Left lobe of liver (tissue), 2 donors: ENCODE results near the gene BNC2. TPM values are rescaled to one million over a fixed set of nuclear protein-coding genes. Genes with fewer than 3 reads are reported as not detected.

Experiments
- ATAC-seq: fragments of 200-7000 bp; cut with Tn5 transposase; one replicate; pipeline ENCODE4 v1.9.1; 2020; ENCODE audit warnings: mild to moderate bottlenecking, moderate library complexity
- DNase-seq: peaks from one replicate; pipeline ENCODE4 v3.0.0-alpha.2; 2020; ENCODE audit warnings: low spot score
- total RNA-seq: library from RNA; stranded (reverse); gene quantifications from one replicate; pipeline ENCODE4 v1.2.1, GENCODE V29; 2021
- donor health status: DM: no; HTN: no; CAD: no; lungs with moderate emphysema.
- donor health status: DM: no; HTN: yes; CAD: no.

The BNC2 gene
- total RNA-seq, 1 donor from 2014 or later: 0.55 TPM

DNA sequence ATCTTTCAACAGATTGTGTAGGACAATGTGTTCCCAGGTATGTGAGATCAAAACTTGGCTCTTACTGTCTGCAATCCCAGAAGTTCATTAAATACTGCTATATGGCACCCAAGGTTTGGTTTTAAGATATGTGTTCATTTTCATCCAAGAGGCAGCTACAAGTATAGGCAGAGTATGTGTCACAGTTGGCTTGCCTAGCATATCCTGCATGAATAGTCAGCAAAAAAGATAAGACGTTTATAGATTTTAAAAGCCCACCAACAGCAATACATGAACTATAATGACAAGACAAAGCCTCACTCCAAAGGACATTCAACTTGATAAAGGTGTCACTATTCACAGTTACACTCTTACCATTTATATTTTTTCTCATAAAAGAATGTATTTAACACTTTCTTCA is 99.1 kb downstream of the BNC2 start:
- no peak for ATAC-seq
- DNase-seq: no peak

- no peak for DNase-seq
- no peak for ATAC-seq
These were observed 101.2 kb downstream of the BNC2 start for GRCh38 chr9:16769291-16769690.

- DNase-seq: no peak
- ATAC-seq: no peak
These were observed 101.7 kb downstream of the BNC2 start for GRCh38 chr9:16768816-16769215.

GRCh38 chr9:16767366-16767765 is 103.1 kb downstream of the BNC2 start:
- DNase-seq (no peak), ATAC-seq (no peak)

- no peak for ATAC-seq
These were observed 106.5 kb downstream of the BNC2 start for GRCh38 chr9:16763946-16764345.

GRCh38 chr9:16755467-16756160 is 114.9 kb downstream of the BNC2 start:
- no peak for DNase-seq
- ATAC-seq: no peak

More at GRCh38 chr9:16763946-16764345, 106.5 kb downstream of the BNC2 start:
- no peak for DNase-seq

DNA sequence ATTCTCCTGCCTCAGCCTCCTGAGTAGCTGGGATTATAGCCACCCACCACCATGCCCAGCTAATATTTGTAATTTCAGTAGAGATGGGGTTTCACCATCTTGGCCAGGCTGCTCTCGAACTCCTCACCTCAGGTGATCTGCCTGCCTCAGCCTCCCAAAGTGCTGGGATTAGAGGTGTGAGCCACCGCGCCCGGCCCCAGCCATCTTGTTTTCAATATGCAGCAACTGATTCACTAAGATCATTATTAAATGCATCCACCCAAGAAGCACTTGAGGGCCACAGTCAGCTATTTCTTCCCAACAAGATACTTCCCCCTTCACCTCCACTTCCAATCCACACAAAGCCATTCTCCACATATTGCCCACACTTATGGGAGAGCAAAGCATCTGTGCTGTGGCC is 115.8 kb downstream of the BNC2 start:
- DNase-seq (no peak), ATAC-seq (no peak)

DNA sequence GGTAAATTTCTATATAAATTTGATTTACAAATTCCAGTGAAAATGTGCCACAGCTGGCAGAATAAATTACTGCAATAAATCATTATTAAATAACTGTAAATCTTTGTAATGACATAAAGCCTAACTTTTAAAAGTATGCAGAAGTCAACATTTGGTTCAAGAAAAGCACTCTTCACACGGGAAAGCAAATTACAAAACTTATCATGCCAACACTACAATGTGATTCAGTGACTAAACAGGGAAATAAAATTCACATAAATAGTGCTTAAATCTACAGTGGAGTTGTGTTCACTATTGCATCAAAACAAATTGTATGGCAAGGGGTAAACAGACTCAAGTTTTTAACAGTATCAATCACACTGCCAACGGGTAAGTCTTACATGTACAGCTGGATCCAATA is 117.2 kb downstream of the BNC2 start:
- DNase-seq: no peak
- ATAC-seq: no peak

- no peak for ATAC-seq
- DNase-seq: no peak
These were observed 117.9 kb downstream of the BNC2 start for GRCh38 chr9:16752601-16753000.

GRCh38 chr9:16750553-16750952 is 119.9 kb downstream of the BNC2 start:
- no peak for ATAC-seq

GRCh38 chr9:16745359-16745758 is 125.1 kb downstream of the BNC2 start:
- ATAC-seq: no peak
- no peak for DNase-seq

More at GRCh38 chr9:16750553-16750952, 119.9 kb downstream of the BNC2 start:
- no peak for DNase-seq

GRCh38 chr9:16744394-16744793 is 126.1 kb downstream of the BNC2 start:
- DNase-seq (no peak), ATAC-seq (no peak)

DNA sequence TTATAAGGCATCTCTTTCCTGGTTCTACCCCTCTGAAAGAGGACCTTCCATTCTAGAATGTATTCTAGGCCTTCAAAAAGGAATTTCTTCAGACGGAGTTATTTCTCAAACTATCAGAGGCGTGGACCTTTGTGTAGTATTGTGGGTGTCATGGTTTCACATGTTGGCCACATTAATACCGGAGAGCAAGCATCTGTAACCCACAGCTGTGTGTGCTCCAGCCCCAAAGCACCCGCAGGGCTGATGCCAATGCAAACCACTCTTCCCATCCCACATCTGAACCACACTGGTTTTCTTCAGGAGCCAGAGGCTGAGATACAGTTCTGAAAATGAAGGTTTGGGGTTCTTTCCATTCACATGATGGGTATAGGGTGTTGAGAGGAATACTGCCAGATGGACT is 127.1 kb downstream of the BNC2 start:
- DNase-seq: no peak
- ATAC-seq: no peak

DNA sequence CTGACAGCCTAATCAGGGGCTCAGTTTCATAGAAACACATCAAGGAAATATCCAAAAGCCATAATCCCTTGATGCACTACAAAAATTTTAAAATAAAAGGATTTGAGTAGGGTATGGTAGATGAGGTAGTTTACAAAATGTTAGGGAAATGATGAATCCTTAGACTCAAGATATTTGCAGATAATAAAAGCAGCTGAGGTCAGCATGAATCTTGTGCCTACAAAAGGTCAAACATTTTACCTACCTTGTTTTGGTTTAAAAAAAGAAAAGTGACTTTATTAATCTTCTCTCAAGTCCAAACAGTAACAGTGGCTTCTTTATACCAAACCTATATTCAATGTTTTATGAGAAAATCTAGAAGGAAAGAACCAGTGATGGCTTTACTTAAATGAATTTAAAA is 135.5 kb downstream of the BNC2 start:
- ATAC-seq: no peak
- DNase-seq: no peak

- DNase-seq (no peak), ATAC-seq (no peak)
These were observed 137.9 kb downstream of the BNC2 start for GRCh38 chr9:16732546-16732945.

GRCh38 chr9:16730162-16730561 is 140.3 kb downstream of the BNC2 start:
- no peak for DNase-seq
- ATAC-seq: no peak

- no peak for DNase-seq
- no peak for ATAC-seq
These were observed 140.8 kb downstream of the BNC2 start for GRCh38 chr9:16729651-16730050.

GRCh38 chr9:16728137-16728508 is 142.3 kb downstream of the BNC2 start:
- ATAC-seq: no peak
- no peak for DNase-seq

- DNase-seq: no peak
- ATAC-seq: no peak
These were observed 142.9 kb downstream of the BNC2 start for GRCh38 chr9:16727452-16728136.

DNA sequence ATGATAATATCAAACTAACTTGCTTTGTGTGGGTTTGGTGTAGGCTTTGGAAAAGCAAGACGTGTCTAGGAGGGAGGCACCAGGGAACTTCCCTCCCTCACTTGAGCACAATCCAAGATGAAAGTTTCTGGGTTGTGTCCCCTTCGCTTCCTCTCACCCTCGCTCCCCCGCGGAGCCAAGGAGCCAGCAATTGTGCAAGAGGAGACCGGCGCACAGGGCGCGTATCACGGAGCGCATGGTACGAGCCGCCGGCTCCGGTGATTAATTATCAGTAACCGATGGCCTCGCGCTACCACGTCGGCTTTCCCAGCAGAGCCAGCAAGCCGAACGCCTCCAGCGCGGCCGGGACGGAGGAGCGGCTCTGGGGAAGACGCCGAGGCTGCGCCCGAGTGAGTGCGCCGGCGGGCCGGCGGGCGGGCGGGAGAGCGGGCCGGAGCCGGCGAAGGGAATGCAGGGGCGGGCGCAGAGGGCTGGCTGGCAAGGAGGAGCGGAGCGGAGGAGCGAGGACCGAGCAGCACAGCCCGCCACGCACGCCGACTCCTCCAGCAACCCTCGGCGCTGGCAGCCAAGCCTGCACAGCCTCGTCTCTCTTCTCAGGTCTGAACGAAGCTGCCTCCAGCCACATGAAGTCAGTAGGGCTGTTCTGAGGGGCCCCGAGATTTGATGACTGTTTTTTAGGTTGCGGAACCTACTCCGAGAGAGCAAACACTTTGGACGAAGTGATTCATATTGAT is 143.6 kb downstream of the BNC2 start:
- peak; percentile 48 for DNase-seq

GRCh38 chr9:16726029-16726428 is 144.4 kb downstream of the BNC2 start:
- ATAC-seq (no peak), DNase-seq (no peak)

More for the DNA sequence above, 143.6 kb downstream of the BNC2 start:
- peak; percentile 84 for ATAC-seq

- DNase-seq (no peak), ATAC-seq (no peak)
These were observed 145.4 kb downstream of the BNC2 start for GRCh38 chr9:16725066-16725465.
